Loucy (cell line): ENCODE measurements around the gene NDUFS1.
A peak's percentile ranks its signal among the peaks of the same experiment; 100 is the strongest.

ENCODE experiments used
- H2AFZ ChIP-seq: fragments of 200-600 bp; sonication (generic); 2 replicates; pipeline ENCODE4 v1.6.0; 2016; ENCODE audit warnings: antibody characterized with exemption, mild to moderate bottlenecking, low read length, moderate library complexity
- H3F3A ChIP-seq: fragments of 200-600 bp; 2 replicates; pipeline ENCODE4 v1.6.0; 2016; ENCODE audit warnings: antibody characterized with exemption, low read depth, mild to moderate bottlenecking
- H3K27me3 ChIP-seq: fragments of 200-600 bp; sonication (generic); 2 replicates; pipeline ENCODE4 v1.6.1; 2014; ENCODE audit warnings: low read length, mild to moderate bottlenecking; ENCODE audit not compliant: insufficient read depth, poor library complexity, severe bottlenecking
- H3K36me3 ChIP-seq: fragments of 200-600 bp; sonication (generic); 2 replicates; pipeline ENCODE4 v1.6.1; 2016; ENCODE audit warnings: low read length; ENCODE audit not compliant: insufficient read depth
- H3K4me1 ChIP-seq: fragments of 200-600 bp; sonication (generic); 2 replicates; pipeline ENCODE4 v1.5.1; 2014; ENCODE audit warnings: low read length, mild to moderate bottlenecking; ENCODE audit not compliant: insufficient read depth, poor library complexity, severe bottlenecking
- H3K4me2 ChIP-seq: fragments of 200-600 bp; sonication (generic); 2 replicates; pipeline ENCODE4 v1.6.0; 2014; ENCODE audit warnings: antibody characterized with exemption, low read length, low read depth, mild to moderate bottlenecking; ENCODE audit not compliant: poor library complexity, severe bottlenecking
- H3K4me3 ChIP-seq: fragments of 200-600 bp; sonication (generic); 2 replicates; pipeline ENCODE4 v1.5.1; 2014; ENCODE audit warnings: low read length, mild to moderate bottlenecking, mixed read lengths; ENCODE audit not compliant: poor library complexity, severe bottlenecking
- H3K79me2 ChIP-seq: fragments of 200-600 bp; sonication (generic); 2 replicates; pipeline ENCODE4 v1.6.1; 2014; ENCODE audit warnings: low read length; ENCODE audit not compliant: insufficient read depth
- H3K9ac ChIP-seq: fragments of 200-600 bp; sonication (generic); 2 replicates; pipeline ENCODE4 v1.6.0; 2014; ENCODE audit warnings: mild to moderate bottlenecking, low read depth, low read length, moderate library complexity; ENCODE audit not compliant: poor library complexity, severe bottlenecking
- H3K9me2 ChIP-seq: fragments of 200-600 bp; sonication (generic); replicated peaks from 2 replicates; pipeline ENCODE4 v1.6.1; 2016; ENCODE audit warnings: low read depth, low read length, mixed read lengths
- H3K9me3 ChIP-seq: fragments of 200-600 bp; sonication (generic); 2 replicates; pipeline ENCODE4 v1.6.1; 2014; ENCODE audit warnings: mild to moderate bottlenecking, antibody characterized with exemption, low read length, low read depth; ENCODE audit not compliant: insufficient read depth
- H4K20me1 ChIP-seq: fragments of 200-600 bp; sonication (generic); 2 replicates; pipeline ENCODE4 v1.6.0; 2014; ENCODE audit warnings: antibody characterized with exemption, low read length, mild to moderate bottlenecking; ENCODE audit not compliant: insufficient read depth, poor library complexity, severe bottlenecking
- CTCF ChIP-seq: fragments of 200-600 bp; sonication (generic); conservative IDR thresholded peaks from 2 replicates; pipeline ENCODE4 v1.5.1; 2014; ENCODE audit warnings: mild to moderate bottlenecking, antibody characterized with exemption, low read length
- EZH2phosphoT487 ChIP-seq: fragments of 200-600 bp; IDR thresholded peaks from 2 replicates; pipeline ENCODE4 v1.6.1; 2018; ENCODE audit warnings: antibody characterized with exemption, mild to moderate bottlenecking, moderate library complexity, borderline replicate concordance

Gene NDUFS1

GRCh38 chr2:206154197-206154596 is 5.0 kb downstream of the NDUFS1 start:
- peaks cover 20% of the 10 kb centered on the region; the same call in 1 of the 2 replicates for H3K36me3 ChIP-seq
- no peaks in the 10 kb centered on the region for H3F3A ChIP-seq
- H3K79me2 ChIP-seq, result peaks cover 70% of the 10 kb centered on the region
- H3K27me3 ChIP-seq, result no peaks in the 10 kb centered on the region
- H3K9me3 ChIP-seq, result no peaks in the 10 kb centered on the region
- H3K4me3 ChIP-seq, result peak overlapping the region; percentile 48
- H2AFZ ChIP-seq, result no peak overlapping the region
- H3K9me2 ChIP-seq, result no peaks in the 10 kb centered on the region
- H3K4me2 ChIP-seq, result peak overlapping the region; percentile 65
- TF ChIP-seq EZH2phosphoT487 (no peak), CTCF (peak; percentile 79)
- peaks cover 21% of the 10 kb centered on the region for H3K4me1 ChIP-seq
- peaks cover 31% of the 10 kb centered on the region for H4K20me1 ChIP-seq
- H3K9ac ChIP-seq, result peak overlapping the region; percentile 57

- H3F3A ChIP-seq, result no peaks in the 10 kb centered on the region
- TF ChIP-seq CTCF (no peak), EZH2phosphoT487 (no peak)
- no peak overlapping the region for H3K4me2 ChIP-seq
- peaks cover 35% of the 10 kb centered on the region for H3K79me2 ChIP-seq
- H3K9ac ChIP-seq, result no peak overlapping the region
- no peaks in the 10 kb centered on the region for H3K9me2 ChIP-seq
- H3K9me3 ChIP-seq, result no peaks in the 10 kb centered on the region
- no peak overlapping the region for H2AFZ ChIP-seq
- no peak overlapping the region for H3K4me3 ChIP-seq
- no peaks in the 10 kb centered on the region for H3K27me3 ChIP-seq
- peaks cover 9% of the 10 kb centered on the region for H4K20me1 ChIP-seq
- H3K4me1 ChIP-seq, result peaks cover 10% of the 10 kb centered on the region
- H3K36me3 ChIP-seq, result peaks cover 54% of the 10 kb centered on the region; the same call in 1 of the 2 replicates
Measured at GRCh38 chr2:206150631-206151030, 8.6 kb downstream of the NDUFS1 start.

- Histone ChIP-seq H4K20me1 (peaks cover 9% of the 10 kb centered on the region), H3K9ac (no peak overlapping the region), H3K27me3 (no peaks in the 10 kb centered on the region), H3K79me2 (peaks cover 30% of the 10 kb centered on the region), H2AFZ (no peak overlapping the region), H3K4me3 (no peak overlapping the region), H3F3A (no peaks in the 10 kb centered on the region), H3K4me1 (peaks cover 10% of the 10 kb centered on the region), H3K4me2 (no peak overlapping the region), H3K9me2 (no peaks in the 10 kb centered on the region), H3K9me3 (no peaks in the 10 kb centered on the region), H3K36me3 (peaks cover 59% of the 10 kb centered on the region; the same call in 1 of the 2 replicates)
- TF ChIP-seq EZH2phosphoT487 (no peak), CTCF (no peak)
Measured at GRCh38 chr2:206150168-206150567, 9.1 kb downstream of the NDUFS1 start.
